Measurements from ENCODE around the gene OPCML. TPM values are rescaled to one million over a fixed set of nuclear protein-coding genes. Genes with fewer than 3 reads are reported as not detected.

OPCML gene
- total and polyA plus RNA-seq, 2 experiments from 2014 or later: 1.2 to 4.4 TPM

DNA sequence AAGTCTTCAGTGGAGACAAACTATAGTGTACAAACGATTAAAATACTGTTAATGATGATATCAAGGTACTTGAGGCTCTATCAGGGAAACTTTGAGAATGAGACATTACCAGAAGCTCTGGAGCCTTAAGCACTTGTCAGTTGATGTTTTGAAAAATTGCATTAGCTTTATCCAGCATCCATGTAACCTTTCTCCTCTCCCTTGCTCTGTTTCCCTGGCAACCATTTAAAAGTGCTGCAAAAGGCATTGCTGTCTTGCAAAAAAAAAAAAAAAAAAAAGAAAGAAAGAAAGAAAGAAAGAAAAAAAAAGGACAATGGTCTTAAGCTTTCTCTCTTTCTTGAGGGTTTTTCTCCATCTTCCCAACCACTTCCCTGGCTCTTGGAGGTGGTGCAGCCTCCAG is 787.0 kb downstream of the OPCML start (continued):
- TF ChIP-seq, protein P1, sequence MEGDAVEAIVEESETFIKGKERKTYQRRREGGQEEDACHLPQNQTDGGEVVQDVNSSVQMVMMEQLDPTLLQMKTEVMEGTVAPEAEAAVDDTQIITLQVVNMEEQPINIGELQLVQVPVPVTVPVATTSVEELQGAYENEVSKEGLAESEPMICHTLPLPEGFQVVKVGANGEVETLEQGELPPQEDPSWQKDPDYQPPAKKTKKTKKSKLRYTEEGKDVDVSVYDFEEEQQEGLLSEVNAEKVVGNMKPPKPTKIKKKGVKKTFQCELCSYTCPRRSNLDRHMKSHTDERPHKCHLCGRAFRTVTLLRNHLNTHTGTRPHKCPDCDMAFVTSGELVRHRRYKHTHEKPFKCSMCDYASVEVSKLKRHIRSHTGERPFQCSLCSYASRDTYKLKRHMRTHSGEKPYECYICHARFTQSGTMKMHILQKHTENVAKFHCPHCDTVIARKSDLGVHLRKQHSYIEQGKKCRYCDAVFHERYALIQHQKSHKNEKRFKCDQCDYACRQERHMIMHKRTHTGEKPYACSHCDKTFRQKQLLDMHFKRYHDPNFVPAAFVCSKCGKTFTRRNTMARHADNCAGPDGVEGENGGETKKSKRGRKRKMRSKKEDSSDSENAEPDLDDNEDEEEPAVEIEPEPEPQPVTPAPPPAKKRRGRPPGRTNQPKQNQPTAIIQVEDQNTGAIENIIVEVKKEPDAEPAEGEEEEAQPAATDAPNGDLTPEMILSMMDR (conservative IDR thresholded peaks at IDR 0.05; ENCODE audit: low read depth in 2 of 2): no peak
- no peak for TF ChIP-seq POLR2AphosphoS5 (IDR thresholded peaks at IDR 0.05; ENCODE audit: low read depth)
- no peak for TF ChIP-seq CREB1 (CRISPR knock-in tag; IDR thresholded peaks at IDR 0.05; ENCODE audit: low read depth)
- no peak for TF ChIP-seq EZH2phosphoT487 (IDR thresholded peaks at IDR 0.05; ENCODE audit: unreplicated experiment)

DNA sequence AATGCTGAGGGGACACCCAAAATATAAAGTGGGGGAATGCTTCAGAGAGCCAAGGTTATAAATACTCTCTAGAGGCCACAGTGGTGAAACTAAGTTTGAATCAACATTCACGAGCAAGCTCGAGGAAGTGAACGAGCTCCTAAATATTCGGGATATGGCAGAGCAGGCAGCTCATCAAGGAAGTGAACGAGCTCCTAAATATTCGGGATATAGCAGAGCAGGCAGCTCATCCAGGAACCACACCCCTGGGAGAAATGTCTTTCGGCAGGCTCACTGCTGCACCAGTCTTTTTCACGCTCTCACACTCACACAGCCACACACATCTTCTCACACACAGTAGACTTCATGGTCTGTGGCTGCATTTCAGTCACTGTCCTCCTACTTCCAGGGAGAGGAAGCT is 787.5 kb downstream of the OPCML start:
- Mint-ChIP-seq H3K36me3 (ENCODE audit: low read depth) (no peaks in the 10 kb centered on the region), H3K4me1 (no peaks in the 10 kb centered on the region; the same call in 2 of the 3 replicates), H3K4me3 (no peak overlapping the region), H3K27ac (no peak overlapping the region), H3K27me3 (ENCODE audit: insufficient read depth, low read depth, poor library complexity) (peaks cover 2% of the 10 kb centered on the region), H3K9me3 (no peaks in the 10 kb centered on the region)
- H4K20me1 ChIP-seq (replicated peaks; ENCODE audit: insufficient read depth): no peaks in the 10 kb centered on the region
- ATAC-seq (no peak), DNase-seq (ENCODE audit: low spot score) (no peak)
- H3K4me2 ChIP-seq: no peak overlapping the region
- no peak overlapping the region for H2AFZ ChIP-seq
- no peak overlapping the region for H3K4me3 ChIP-seq
- no peaks in the 10 kb centered on the region for H3K36me3 ChIP-seq (ENCODE audit: insufficient read depth)
- no peaks in the 10 kb centered on the region for H3F3A ChIP-seq (replicated peaks; ENCODE audit: low read depth)
- no peaks in the 10 kb centered on the region for H3K79me2 ChIP-seq (replicated peaks; ENCODE audit: insufficient read depth)
- no peaks in the 10 kb centered on the region for H3K4me1 ChIP-seq (ENCODE audit: insufficient read depth)
- no peak overlapping the region for H3K27ac ChIP-seq (ENCODE audit: low read depth)
- H3K27me3 ChIP-seq (ENCODE audit: insufficient read depth): no peaks in the 10 kb centered on the region
- 0 out of 2 replicates have a peak, but pooled peaks cover 4% of the 10 kb centered on the region for H3K9me2 ChIP-seq (ENCODE audit: insufficient read depth)
- TF ChIP-seq NANOG (IDR thresholded peaks at IDR 0.05; ENCODE audit: borderline replicate concordance): no peak
- TF ChIP-seq, protein P1 (conservative IDR thresholded peaks at IDR 0.05; ENCODE audit: low read depth in 2 of 2): no peak
- TF ChIP-seq, protein P2, sequence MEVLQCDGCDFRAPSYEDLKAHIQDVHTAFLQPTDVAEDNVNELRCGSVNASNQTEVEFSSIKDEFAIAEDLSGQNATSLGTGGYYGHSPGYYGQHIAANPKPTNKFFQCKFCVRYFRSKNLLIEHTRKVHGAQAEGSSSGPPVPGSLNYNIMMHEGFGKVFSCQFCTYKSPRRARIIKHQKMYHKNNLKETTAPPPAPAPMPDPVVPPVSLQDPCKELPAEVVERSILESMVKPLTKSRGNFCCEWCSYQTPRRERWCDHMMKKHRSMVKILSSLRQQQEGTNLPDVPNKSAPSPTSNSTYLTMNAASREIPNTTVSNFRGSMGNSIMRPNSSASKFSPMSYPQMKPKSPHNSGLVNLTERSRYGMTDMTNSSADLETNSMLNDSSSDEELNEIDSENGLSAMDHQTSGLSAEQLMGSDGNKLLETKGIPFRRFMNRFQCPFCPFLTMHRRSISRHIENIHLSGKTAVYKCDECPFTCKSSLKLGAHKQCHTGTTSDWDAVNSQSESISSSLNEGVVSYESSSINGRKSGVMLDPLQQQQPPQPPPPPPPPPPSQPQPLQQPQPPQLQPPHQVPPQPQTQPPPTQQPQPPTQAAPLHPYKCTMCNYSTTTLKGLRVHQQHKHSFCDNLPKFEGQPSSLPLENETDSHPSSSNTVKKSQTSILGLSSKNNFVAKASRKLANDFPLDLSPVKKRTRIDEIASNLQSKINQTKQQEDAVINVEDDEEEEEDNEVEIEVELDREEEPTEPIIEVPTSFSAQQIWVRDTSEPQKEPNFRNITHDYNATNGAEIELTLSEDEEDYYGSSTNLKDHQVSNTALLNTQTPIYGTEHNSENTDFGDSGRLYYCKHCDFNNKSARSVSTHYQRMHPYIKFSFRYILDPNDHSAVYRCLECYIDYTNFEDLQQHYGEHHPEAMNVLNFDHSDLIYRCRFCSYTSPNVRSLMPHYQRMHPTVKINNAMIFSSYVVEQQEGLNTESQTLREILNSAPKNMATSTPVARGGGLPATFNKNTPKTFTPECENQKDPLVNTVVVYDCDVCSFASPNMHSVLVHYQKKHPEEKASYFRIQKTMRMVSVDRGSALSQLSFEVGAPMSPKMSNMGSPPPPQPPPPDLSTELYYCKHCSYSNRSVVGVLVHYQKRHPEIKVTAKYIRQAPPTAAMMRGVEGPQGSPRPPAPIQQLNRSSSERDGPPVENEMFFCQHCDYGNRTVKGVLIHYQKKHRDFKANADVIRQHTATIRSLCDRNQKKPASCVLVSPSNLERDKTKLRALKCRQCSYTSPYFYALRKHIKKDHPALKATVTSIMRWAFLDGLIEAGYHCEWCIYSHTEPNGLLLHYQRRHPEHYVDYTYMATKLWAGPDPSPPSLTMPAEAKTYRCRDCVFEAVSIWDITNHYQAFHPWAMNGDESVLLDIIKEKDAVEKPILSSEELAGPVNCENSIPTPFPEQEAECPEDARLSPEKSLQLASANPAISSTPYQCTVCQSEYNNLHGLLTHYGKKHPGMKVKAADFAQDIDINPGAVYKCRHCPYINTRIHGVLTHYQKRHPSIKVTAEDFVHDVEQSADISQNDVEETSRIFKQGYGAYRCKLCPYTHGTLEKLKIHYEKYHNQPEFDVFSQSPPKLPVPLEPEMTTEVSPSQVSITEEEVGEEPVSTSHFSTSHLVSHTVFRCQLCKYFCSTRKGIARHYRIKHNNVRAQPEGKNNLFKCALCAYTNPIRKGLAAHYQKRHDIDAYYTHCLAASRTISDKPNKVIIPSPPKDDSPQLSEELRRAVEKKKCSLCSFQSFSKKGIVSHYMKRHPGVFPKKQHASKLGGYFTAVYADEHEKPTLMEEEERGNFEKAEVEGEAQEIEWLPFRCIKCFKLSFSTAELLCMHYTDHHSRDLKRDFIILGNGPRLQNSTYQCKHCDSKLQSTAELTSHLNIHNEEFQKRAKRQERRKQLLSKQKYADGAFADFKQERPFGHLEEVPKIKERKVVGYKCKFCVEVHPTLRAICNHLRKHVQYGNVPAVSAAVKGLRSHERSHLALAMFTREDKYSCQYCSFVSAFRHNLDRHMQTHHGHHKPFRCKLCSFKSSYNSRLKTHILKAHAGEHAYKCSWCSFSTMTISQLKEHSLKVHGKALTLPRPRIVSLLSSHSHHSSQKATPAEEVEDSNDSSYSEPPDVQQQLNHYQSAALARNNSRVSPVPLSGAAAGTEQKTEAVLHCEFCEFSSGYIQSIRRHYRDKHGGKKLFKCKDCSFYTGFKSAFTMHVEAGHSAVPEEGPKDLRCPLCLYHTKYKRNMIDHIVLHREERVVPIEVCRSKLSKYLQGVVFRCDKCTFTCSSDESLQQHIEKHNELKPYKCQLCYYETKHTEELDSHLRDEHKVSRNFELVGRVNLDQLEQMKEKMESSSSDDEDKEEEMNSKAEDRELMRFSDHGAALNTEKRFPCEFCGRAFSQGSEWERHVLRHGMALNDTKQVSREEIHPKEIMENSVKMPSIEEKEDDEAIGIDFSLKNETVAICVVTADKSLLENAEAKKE (CRISPR knock-in tag; IDR thresholded peaks at IDR 0.05): no peak
- no peak for TF ChIP-seq EZH2phosphoT487 (IDR thresholded peaks at IDR 0.05; ENCODE audit: unreplicated experiment)
- TF ChIP-seq CREB1 (CRISPR knock-in tag; IDR thresholded peaks at IDR 0.05; ENCODE audit: low read depth): no peak
- TF ChIP-seq, protein P3, sequence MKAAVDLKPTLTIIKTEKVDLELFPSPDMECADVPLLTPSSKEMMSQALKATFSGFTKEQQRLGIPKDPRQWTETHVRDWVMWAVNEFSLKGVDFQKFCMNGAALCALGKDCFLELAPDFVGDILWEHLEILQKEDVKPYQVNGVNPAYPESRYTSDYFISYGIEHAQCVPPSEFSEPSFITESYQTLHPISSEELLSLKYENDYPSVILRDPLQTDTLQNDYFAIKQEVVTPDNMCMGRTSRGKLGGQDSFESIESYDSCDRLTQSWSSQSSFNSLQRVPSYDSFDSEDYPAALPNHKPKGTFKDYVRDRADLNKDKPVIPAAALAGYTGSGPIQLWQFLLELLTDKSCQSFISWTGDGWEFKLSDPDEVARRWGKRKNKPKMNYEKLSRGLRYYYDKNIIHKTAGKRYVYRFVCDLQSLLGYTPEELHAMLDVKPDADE (IDR thresholded peaks at IDR 0.05): no peak
- TF ChIP-seq EZH2 (IDR thresholded peaks at IDR 0.05; ENCODE audit: low read depth, unreplicated experiment): no peak
- no peak for TF ChIP-seq JUNB (IDR thresholded peaks at IDR 0.05; ENCODE audit: unreplicated experiment)
- TF ChIP-seq STAT1 (IDR thresholded peaks at IDR 0.05; ENCODE audit: unreplicated experiment): no peak
- no peak for TF ChIP-seq ZNF331 (CRISPR knock-in tag; IDR thresholded peaks at IDR 0.05; ENCODE audit: low read depth)

Measured in GM23338 (cell line).